GM12864 (cell line): Measurements from ENCODE around the gene TMEM212.

Experiments
- DNase-seq: peaks from one replicate; pipeline ENCODE4 v3.0.0-alpha.2; 2011; ENCODE audit warnings: low read depth
- H3K4me3 ChIP-seq: 2 replicates; pipeline ENCODE4 v1.5.1; 2011; ENCODE audit warnings: mild to moderate bottlenecking, low read depth, low read length, control low read depth
- CTCF ChIP-seq: IDR thresholded peaks from 2 replicates; pipeline ENCODE4 v1.5.1; 2011; ENCODE audit warnings: low read depth, mild to moderate bottlenecking, moderate library complexity, low read length, control low read depth, inconsistent platforms; ENCODE audit errors: missing control alignments

The TMEM212 gene

GRCh38 chr3:171834461-171834801 lies 8.7 kb upstream of the TMEM212 start:
- DNase-seq, result no peak
- no peak for TF ChIP-seq CTCF
- no peak overlapping the region for H3K4me3 ChIP-seq

- no peak for TF ChIP-seq CTCF
- H3K4me3 ChIP-seq, result no peak overlapping the region
- DNase-seq, result no peak
Measured at GRCh38 chr3:171835116-171835515, 8.0 kb upstream of the TMEM212 start.

GRCh38 chr3:171835613-171836012 lies 7.5 kb upstream of the TMEM212 start:
- DNase-seq, result no peak
- TF ChIP-seq CTCF, result no peak
- no peak overlapping the region for H3K4me3 ChIP-seq

- no peak overlapping the region for H3K4me3 ChIP-seq
- TF ChIP-seq CTCF, result no peak
- no peak for DNase-seq
Measured at GRCh38 chr3:171836855-171837254, 6.3 kb upstream of the TMEM212 start.

GRCh38 chr3:171837698-171838097 lies 5.5 kb upstream of the TMEM212 start:
- H3K4me3 ChIP-seq, result no peak overlapping the region
- DNase-seq, result no peak
- TF ChIP-seq CTCF, result no peak

GRCh38 chr3:171838218-171838720 lies 4.9 kb upstream of the TMEM212 start:
- no peak overlapping the region for H3K4me3 ChIP-seq
- DNase-seq, result no peak
- TF ChIP-seq CTCF, result no peak

- DNase-seq, result no peak
- no peak for TF ChIP-seq CTCF
- no peak overlapping the region for H3K4me3 ChIP-seq
Measured at GRCh38 chr3:171839270-171839669, 3.9 kb upstream of the TMEM212 start.
